GM12878 (cell line): ENCODE results near the gene SEMA3G. TPM values are rescaled to one million over a fixed set of nuclear protein-coding genes. Genes with fewer than 3 reads are reported as not detected.

Experiments used
- ATAC-seq: fragments of 200-7000 bp; cut with Tn5 transposase; 3 replicates; pipeline ENCODE4 v1.9.1; 2020; ENCODE audit warnings: mild to moderate bottlenecking, moderate library complexity
- BruUV-seq: library from RNA; stranded (reverse); fragments of 400-500 nt; replicated peaks from 2 replicates; lab custom pipeline; 2021; lab: Mats Ljungman, UMichigan
- CTCF ChIA-PET: fragments of 300-600 bp; sonication (Branson Sonifier 250); formaldehyde crosslinking; extraction: SDS; loops from one replicate; lab custom pipeline; 2021; ENCODE audit warnings: inconsistent platforms; lab: Yijun Ruan, JAX
- POLR2A ChIA-PET: fragments of 350-600 bp; formaldehyde crosslinking; extraction: SDS; loops from one replicate; lab custom pipeline; 2021; ENCODE audit warnings: inconsistent platforms; lab: Charles Lee
- RAD21 ChIA-PET: fragments of 300-600 bp; sonication (Branson Sonifier 250); formaldehyde crosslinking; loops from one replicate; lab custom pipeline; 2023; ENCODE audit warnings: antibody characterized with exemption; ENCODE audit not compliant: unreplicated experiment; lab: Charles Lee
- SMC1A ChIA-PET: fragments of 300-600 bp; sonication (Branson Sonifier 250); formaldehyde crosslinking; loops from one replicate; lab custom pipeline; 2023; ENCODE audit not compliant: unreplicated experiment, uncharacterized antibody; lab: Charles Lee
- DNase-seq: peaks from one replicate; pipeline ENCODE4 v3.0.0-alpha.2; 2011; ENCODE audit warnings: low read depth, low spot score
- FAIRE-seq: peaks from 3 replicates; lab custom pipeline; 2011; peaks lifted over from hg19 to GRCh38; lab: Jason Lieb, UNC
- H2AFZ ChIP-seq: 2 replicates; pipeline ENCODE4 v1.6.0; 2011; ENCODE audit warnings: low read depth, low read length, control low read depth; ENCODE audit not compliant: control insufficient read depth
- H3K27ac ChIP-seq: 2 replicates; pipeline ENCODE4 v1.5.1; 2011; ENCODE audit warnings: control low read depth; ENCODE audit not compliant: control insufficient read depth, insufficient read depth
- H3K27me3 ChIP-seq, 2 experiments: replicated peaks in 1 of 2; 2 replicates each; pipeline versions ENCODE4 v1.6.0 to v1.6.1; 2011; ENCODE audit warnings: low read length in 1 of 2; ENCODE audit not compliant: control insufficient read depth in 2 of 2, insufficient read depth in 2 of 2
- H3K36me3 ChIP-seq, 2 experiments: 2 replicates each; pipeline ENCODE4 v1.5.1; 2011; ENCODE audit warnings: low read length in 1 of 2; ENCODE audit not compliant: control insufficient read depth in 2 of 2, insufficient read depth in 2 of 2
- H3K4me1 ChIP-seq: 2 replicates; pipeline ENCODE4 v1.6.1; 2011; ENCODE audit warnings: mild to moderate bottlenecking, low read length, moderate library complexity, mixed read lengths; ENCODE audit not compliant: control insufficient read depth, insufficient read depth
- H3K4me2 ChIP-seq: 2 replicates; pipeline ENCODE4 v1.6.0; 2011; ENCODE audit warnings: control low read depth; ENCODE audit not compliant: control insufficient read depth, insufficient read depth
- H3K4me3 ChIP-seq: fragments of 200-600 bp; sonication (generic); 2 replicates; pipeline ENCODE4 v1.5.1; 2016
- H3K79me2 ChIP-seq: 2 replicates; pipeline ENCODE4 v1.6.0; 2011; ENCODE audit warnings: low read length; ENCODE audit not compliant: control insufficient read depth, insufficient read depth
- H3K9ac ChIP-seq: 2 replicates; pipeline ENCODE4 v1.8.0; 2011; ENCODE audit warnings: low read length, control low read depth, mixed read lengths; ENCODE audit not compliant: control insufficient read depth, insufficient read depth
- H3K9me3 ChIP-seq: replicated peaks from 3 replicates; pipeline ENCODE4 v1.5.1; 2011; ENCODE audit warnings: mild to moderate bottlenecking, low read length; ENCODE audit not compliant: control insufficient read depth, insufficient read depth
- H4K20me1 ChIP-seq: 2 replicates; pipeline ENCODE4 v1.6.0; 2011; ENCODE audit not compliant: control insufficient read depth, insufficient read depth
- BCL3 ChIP-seq: IDR thresholded peaks from 2 replicates; pipeline ENCODE4 v1.6.1; 2011; ENCODE audit warnings: borderline replicate concordance, low read depth, mild to moderate bottlenecking, moderate library complexity, low read length; ENCODE audit not compliant: insufficient read depth, poor library complexity, severe bottlenecking
- JUND ChIP-seq: IDR thresholded peaks from 2 replicates; pipeline ENCODE4 v1.6.1; 2012; ENCODE audit warnings: low read depth, mild to moderate bottlenecking, low read length, improper control_type of control experiment, moderate library complexity
- NFXL1 ChIP-seq: fragments of 450-650 bp; IDR thresholded peaks from 2 replicates; pipeline ENCODE4 v1.6.1; 2017; ENCODE audit warnings: antibody characterized with exemption, mild to moderate bottlenecking, borderline replicate concordance
- NR2C2 ChIP-seq: IDR thresholded peaks from 2 replicates; pipeline ENCODE4 v1.6.1; 2011; ENCODE audit warnings: borderline replicate concordance, low read depth; ENCODE audit not compliant: control insufficient read depth, insufficient read length
- WGBS: methylation state at CpG from one replicate; pipeline ENCODE4 v1.1.6; 2016; ENCODE audit warnings: low lambda C conversion rate; ENCODE audit not compliant: insufficient replicate concordance, insufficient coverage; ENCODE audit errors: missing lambda C conversion rate; 5-methylcytosine and 5-hydroxymethylcytosine counted together
- in situ Hi-C: fragments of 300-500 bp; cut with MboI; formaldehyde crosslinking; loops from 9 replicates; pipeline ENCODE4 v1.14.3; 2018; ENCODE audit warnings: mixed read lengths
- intact Hi-C: fragments of 100-400 bp; cut with micrococcal nuclease; formaldehyde crosslinking; loops from one replicate; pipeline ENCODE4 v1.14.2; 2022; ENCODE audit not compliant: unreplicated experiment
- polyA plus RNA-seq, 11 experiments: library from polyadenylated mRNA; depleted of rRNA in 4 of 11; unstranded in 6 of 11; stranded (reverse) in 5 of 11; fragments of >200 nt; fragmentation: Nextera tagmentation in 4 of 11; fragmentation: Illumina TruSeq in 1 of 11; extraction: Ambion mirVana in 4 of 11; extraction: Trizol in 1 of 11; gene quantifications; 1 replicate in 1 of 11; 2 replicates in 10 of 11; pipeline versions ENCODE4 v1.2.1 to v1.2.3, GENCODE V29; 2011 to 2016; ENCODE audit warnings: inconsistent platforms in 2 of 11, missing spikeins in 2 of 11, low read depth in 1 of 11
- total RNA-seq, 4 experiments: library from RNA; depleted of rRNA in 3 of 4; stranded (reverse); fragments of >200 nt in 3 of 4; fragmentation: Illumina TruSeq in 1 of 4; extraction: Trizol in 1 of 4; gene quantifications; 2 replicates each; pipeline versions ENCODE4 v1.2.1 to v1.2.3, GENCODE V29; 2013 to 2021

The SEMA3G gene
- total and polyA plus RNA-seq, 10 of the 15 experiments (the other 5 are each of a cell fraction or from before 2014, with no cell fraction given) = 0.03 to 0.04 TPM; not detected in 8

DNA sequence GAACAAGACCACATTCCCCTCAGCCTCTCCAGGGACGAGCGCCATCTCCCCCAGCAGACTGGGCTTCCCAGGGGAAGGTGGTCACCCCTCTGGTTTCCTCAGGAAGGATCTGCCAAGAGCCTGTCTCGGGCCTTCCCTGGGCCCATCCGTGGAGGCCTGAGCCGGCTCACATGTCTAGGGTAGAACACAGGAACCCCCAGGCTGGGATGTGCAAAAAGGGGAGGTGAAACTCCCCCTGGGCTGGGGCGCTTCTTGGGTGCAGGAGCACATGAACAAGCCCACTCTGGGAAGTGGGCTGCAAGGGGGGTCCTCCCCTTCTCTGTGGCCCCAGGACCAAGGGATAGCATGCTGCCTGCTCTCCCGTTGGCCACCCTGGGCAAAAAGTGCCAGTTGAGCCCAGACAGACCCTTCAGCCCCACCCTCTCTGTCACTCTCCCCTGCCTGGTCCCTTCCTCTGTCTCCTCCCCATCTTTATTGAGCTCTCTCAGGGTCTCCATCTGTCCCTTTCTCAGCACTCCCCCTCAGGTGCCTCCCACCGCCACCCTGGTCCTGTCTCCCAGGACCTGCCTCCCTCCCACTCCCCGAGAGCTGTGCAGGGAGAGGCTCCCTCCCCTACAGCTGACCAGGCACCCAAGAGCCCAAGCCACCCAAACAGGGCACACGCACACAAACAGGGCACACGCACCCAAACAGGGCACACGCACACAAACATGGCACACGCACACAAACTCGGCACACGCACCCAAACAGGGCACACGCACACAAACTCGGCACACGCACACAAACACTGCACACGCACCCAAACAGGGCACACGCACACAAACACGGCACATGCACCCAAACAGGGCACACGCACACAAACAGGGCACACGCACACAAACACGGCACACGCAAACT is 864 bp downstream of the SEMA3G start:
- Histone ChIP-seq H2AFZ (no peak overlapping the region), H3K4me2 (no peak overlapping the region), H3K36me3 (no peaks in the 10 kb centered on the region), H3K4me1 (no peaks in the 10 kb centered on the region), H3K9me3 (no peaks in the 10 kb centered on the region), H3K4me3 (no peak overlapping the region), H3K27me3 (no peaks in the 10 kb centered on the region), H3K79me2 (no peaks in the 10 kb centered on the region), H3K27ac (no peak overlapping the region), H3K9ac (no peak overlapping the region), H4K20me1 (no peaks in the 10 kb centered on the region)
- TF ChIP-seq NR2C2 (peak; percentile 44), NFXL1 (no peak), JUND (no peak), BCL3 (peak; percentile 52)
- BruUV-seq = no TSS peak
- WGBS = 60% methylated on average over 24 of the region's 25 CpGs
- ChIA-PET SMC1A (interaction anchor here (2.7 kb wide), 1 partner anchor 13 kb away, joined by 6 read pairs; no protein-coding TSS in a partner anchor), CTCF (interaction anchor here (1.0 to 6.6 kb wide), 2 partner anchors 16 to 105 kb away, joined by 4 to 147 read pairs; no protein-coding TSS in a partner anchor), RAD21 (interaction anchor here (0.8 kb wide), 1 partner anchor 30 kb away, joined by 3 read pairs; no protein-coding TSS in a partner anchor), POLR2A (no interaction called here)
- ATAC-seq (no peak), DNase-seq (no peak), FAIRE-seq (no peak)
- intact Hi-C loops (no loop called here), in situ Hi-C loops (no loop called here)
